NCI-H345 (cell line): ENCODE measurements around the gene CBX6.
A peak's percentile ranks its signal among the peaks of the same experiment; 100 is the strongest.

Experiments
- DNase-seq: peaks from one replicate; lab custom pipeline; 2025; lab: John Stamatoyannopoulos, UW

CBX6 gene

GRCh38 chr22:38840129-38840528, 31.9 kb downstream of the CBX6 start:
- no peak for DNase-seq

- no peak for DNase-seq
Observed at GRCh38 chr22:38839686-38840085, 32.3 kb downstream of the CBX6 start.

- no peak for DNase-seq
Observed at GRCh38 chr22:38837414-38837928, 34.5 kb downstream of the CBX6 start.

GRCh38 chr22:38835888-38836301, 36.1 kb downstream of the CBX6 start:
- no peak for DNase-seq

GRCh38 chr22:38834991-38835390, 37.0 kb downstream of the CBX6 start:
- no peak for DNase-seq

- no peak for DNase-seq
Observed at GRCh38 chr22:38834215-38834953, 37.6 kb downstream of the CBX6 start.

- no peak for DNase-seq
Observed at GRCh38 chr22:38833061-38833460, 39.0 kb downstream of the CBX6 start.

GRCh38 chr22:38832005-38832978, 39.7 kb downstream of the CBX6 start:
- DNase-seq: peak; percentile 88

GRCh38 chr22:38831166-38831945, 40.7 kb downstream of the CBX6 start:
- no peak for DNase-seq

GRCh38 chr22:38830845-38831108, 41.2 kb downstream of the CBX6 start:
- DNase-seq: no peak

- no peak for DNase-seq
Observed at GRCh38 chr22:38830026-38830844, 41.8 kb downstream of the CBX6 start.

GRCh38 chr22:38829485-38829884, 42.5 kb downstream of the CBX6 start:
- DNase-seq: no peak

GRCh38 chr22:38828616-38829205, 43.3 kb downstream of the CBX6 start:
- no peak for DNase-seq

GRCh38 chr22:38828191-38828590, 43.8 kb downstream of the CBX6 start:
- DNase-seq: no peak

- no peak for DNase-seq
Observed at GRCh38 chr22:38827510-38827909, 44.5 kb downstream of the CBX6 start.

- DNase-seq: no peak
Observed at GRCh38 chr22:38826801-38827200, 45.2 kb downstream of the CBX6 start.

GRCh38 chr22:38826386-38826785, 45.6 kb downstream of the CBX6 start:
- no peak for DNase-seq

GRCh38 chr22:38824585-38824984, 47.4 kb downstream of the CBX6 start:
- no peak for DNase-seq

- no peak for DNase-seq
Observed at GRCh38 chr22:38823637-38824036, 48.4 kb downstream of the CBX6 start.

- DNase-seq: no peak
Observed at GRCh38 chr22:38823076-38823475, 48.9 kb downstream of the CBX6 start.

GRCh38 chr22:38820020-38820419, 52.0 kb downstream of the CBX6 start:
- DNase-seq: no peak
